HG03521 (cell line): Measurements from ENCODE around the gene UBL3.

ENCODE experiments used
- ATAC-seq: cut with Tn5 transposase; IDR thresholded peaks from one replicate; pipeline ENCODE4 v1.9.1; 2021; ENCODE audit warnings: mild to moderate bottlenecking, moderate library complexity; ENCODE audit not compliant: unreplicated experiment

The UBL3 gene

DNA sequence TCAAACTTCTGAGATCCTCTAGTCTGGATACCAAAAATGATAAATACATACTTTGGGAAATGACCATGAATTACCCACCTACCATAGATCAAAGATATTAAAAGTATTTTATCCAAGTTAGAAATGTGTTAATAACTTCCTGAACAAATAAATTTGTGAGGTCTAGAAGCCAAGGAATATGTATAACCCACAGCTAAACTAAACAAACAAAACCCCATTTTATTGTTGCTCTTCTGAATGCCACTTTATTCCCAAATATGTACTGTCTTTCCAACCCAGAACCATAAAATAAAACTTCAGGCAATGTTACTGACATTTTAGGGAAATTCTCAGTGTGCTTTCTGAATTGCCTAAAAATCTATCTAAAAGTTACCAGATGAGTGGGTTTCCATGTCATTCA, 35.1 kb downstream of the UBL3 start:
- no peak for ATAC-seq

DNA sequence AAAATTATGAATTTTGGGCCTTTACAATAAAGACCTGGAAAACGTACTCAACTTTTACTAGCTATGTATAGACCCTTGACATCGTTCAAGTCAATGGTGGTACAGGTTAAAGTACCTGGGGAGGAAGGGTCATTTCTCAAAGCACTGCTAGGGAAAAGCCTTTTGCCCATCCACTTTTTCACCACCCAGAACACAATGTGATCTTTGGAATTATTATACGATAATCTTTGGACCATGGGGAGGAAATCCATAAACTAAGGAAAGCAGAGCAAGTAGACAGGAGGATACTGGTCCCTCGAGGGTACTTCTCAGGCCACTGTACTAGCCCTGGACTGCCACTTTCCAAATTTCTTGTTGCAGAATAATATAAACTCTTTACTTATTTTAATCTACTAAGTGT, 39.5 kb downstream of the UBL3 start:
- no peak for ATAC-seq

DNA sequence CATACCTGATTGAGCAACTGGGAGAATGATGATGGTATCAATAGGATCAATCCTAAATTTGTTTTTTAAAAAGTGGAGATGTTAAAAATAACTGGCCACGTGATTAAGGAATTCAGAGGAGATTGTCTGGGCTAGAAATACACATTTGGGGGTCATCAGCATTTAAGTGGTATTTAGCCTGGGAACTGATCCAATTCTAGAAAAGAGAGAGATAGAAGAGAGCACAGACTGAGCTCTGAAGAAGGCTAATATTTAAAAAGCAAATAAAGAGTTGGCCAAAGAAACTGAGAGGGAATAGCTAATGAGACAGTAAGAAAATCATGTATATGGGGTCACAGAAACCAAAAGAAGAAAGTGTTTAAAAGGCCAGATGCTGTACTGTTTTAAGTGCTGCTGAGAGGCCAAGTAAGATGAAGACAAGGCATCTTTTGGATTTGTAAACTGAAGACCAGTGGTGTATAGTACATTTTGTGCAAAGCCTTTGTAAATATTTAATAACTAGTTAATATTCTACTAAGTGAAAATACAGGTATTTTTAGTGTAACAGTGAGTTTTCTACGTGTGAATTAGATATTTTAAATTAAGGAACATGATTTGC, 40.2 kb downstream of the UBL3 start:
- no peak for ATAC-seq

DNA sequence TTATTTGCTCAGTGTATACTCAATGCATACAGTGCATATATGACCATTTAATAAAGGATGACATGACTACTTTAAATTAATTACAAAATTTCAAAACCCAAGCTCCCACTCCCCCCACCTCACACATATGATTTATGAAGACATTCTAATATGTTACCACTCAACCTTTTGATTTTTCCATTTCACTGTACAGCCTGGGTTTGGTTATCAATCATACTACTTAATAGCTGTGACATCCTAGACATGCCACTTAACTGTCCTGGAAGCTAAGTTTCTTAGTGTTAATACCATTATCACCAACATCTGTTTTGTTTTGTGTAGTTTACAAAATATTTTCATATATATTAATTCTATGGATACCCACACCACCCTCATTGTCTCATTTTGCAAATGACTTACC, 42.2 kb downstream of the UBL3 start:
- no peak for ATAC-seq

DNA sequence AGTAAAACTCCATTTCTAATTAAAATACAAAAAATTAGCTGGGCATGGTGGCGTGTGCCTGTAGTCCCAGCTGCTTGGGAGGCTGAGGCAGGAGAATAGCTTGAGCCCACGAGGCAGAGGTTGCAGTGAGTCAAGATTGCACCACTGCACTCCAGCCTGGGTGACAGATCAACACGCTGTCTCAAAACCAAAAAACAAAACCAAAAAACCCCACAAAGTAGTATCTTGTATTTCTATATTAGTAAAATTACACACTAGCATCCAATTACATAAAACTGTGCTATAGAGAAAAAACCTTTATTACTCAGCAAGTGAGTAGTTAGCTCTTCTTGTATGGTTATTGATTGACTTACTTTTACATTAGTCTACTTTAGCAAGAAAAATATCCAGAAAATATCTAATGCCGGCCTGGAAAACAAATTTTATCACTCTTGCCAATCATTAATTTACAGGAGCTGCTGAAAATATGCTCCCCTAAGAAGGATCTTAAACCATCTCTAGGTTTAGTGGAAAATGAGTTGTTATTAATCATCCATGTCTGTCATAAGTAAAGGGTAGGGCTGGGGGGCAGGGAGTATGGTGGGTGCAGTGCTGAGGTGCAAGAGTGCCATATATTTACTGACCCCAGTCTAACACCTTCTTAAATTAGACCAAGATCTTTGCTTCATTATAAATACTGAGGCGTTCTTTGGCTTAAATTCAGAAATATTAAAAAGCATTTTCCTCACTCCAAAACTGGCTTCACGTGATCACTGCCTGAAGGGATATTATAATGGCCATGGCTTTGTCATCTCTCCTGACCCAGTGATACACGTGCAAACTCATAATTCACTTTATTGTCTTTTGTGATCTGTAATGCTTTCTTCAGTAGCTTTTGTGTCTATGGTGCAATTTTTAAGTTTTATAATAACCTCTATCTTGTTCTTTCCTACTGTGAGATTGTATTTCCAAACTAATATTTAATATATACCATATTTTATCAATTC, 44.1 kb downstream of the UBL3 start:
- ATAC-seq: no peak

DNA sequence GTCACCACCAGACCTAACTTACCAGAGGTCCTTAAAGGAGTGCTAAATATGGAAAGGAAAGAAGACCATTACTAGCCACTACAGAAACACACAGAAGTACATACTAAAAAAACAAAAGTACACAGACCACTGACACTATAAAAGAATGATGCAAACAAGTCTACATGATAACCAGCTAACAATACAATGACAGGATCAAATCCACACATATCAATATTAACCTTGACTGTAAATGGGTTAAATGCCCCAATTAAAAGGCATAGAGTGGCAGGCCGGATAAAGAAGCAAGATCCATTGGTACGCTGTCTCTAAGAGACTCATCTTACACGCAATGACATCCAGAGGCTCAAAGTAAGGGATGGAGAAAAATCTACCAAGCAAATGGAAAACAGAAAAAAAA, 47.2 kb downstream of the UBL3 start:
- no peak for ATAC-seq

DNA sequence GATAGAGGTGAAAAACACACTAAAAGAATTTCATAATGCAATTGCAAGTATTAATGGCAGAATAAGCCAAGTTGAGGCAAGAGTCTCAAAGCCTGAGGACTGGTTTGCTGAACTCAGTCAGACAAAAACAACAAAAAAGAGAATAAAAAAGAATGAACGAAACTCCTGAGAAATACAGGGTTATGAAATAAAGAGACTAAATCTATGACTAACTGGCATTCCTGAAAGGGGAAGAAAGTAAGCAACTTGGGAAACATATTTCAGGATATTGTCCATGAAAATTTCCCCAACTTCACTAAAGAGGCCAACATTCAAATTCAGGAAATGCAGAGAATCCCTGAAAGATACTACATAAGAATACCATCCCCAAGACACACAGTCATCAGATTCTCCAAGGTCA, 47.8 kb downstream of the UBL3 start:
- ATAC-seq: no peak

DNA sequence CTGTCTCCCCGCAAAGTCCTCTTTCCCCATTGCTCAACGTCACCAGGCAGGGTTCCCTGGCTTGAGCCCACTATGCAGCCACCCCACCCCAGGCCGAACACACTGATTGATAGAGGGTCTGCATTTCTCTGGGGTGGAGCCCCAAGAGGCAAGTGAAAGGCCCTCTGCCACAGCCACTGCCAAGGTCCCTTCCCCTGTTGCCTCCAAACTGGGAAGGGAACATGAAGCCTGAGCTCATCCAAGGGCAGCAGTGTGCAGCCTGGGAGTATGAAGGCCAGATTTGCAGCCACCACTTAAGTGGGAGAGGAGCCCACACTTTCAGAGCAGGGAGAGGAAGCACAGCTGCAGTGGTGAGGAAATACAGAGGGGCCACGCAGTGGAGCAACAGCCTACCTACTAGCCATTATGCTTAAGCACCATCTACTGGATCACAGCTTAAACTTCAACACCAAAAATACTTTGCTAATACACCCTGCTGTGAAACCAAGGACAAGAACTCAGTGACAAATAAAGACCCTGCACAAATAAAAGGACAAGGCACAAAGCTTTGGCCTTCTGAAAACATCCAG, 48.6 kb downstream of the UBL3 start:
- ATAC-seq: no peak

DNA sequence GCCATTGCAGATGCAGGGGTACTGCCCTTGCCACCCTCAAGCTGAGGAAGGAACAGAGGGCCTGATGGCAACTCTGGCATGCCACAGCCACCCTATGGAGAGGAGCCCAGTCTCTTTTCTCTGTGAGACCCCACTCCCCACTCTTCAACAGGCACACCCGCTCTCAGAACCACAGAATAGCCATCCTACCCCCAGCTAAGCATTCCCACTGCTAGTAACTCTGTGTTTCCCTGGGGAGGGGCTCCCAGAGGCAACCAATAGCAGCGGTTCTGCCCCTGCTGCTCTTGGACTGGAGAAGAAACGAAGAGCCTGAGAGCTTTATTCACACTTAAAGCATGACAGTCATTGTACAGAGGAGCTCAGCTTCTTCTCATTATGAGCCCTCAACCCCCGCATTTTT, 49.3 kb downstream of the UBL3 start:
- ATAC-seq: no peak

DNA sequence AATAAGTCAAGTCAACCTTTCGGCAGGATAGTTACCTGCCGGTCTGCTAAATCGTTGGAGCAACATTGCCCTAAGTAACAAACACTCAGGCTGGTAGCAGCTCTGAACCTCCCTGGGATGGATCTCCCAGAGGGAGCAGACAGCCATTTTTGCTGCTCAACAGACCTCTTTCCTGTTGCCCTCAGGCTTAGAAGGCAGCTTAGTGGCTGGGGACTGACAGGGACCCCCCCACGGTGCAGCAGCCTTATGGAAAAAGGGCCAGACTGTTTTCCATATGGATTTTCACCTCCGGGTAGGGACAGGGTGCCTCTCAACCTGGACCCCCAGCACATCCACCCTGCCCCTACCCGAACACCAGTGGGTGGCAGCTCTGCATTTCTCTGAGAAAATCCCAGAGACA, 49.7 kb downstream of the UBL3 start:
- ATAC-seq: no peak

DNA sequence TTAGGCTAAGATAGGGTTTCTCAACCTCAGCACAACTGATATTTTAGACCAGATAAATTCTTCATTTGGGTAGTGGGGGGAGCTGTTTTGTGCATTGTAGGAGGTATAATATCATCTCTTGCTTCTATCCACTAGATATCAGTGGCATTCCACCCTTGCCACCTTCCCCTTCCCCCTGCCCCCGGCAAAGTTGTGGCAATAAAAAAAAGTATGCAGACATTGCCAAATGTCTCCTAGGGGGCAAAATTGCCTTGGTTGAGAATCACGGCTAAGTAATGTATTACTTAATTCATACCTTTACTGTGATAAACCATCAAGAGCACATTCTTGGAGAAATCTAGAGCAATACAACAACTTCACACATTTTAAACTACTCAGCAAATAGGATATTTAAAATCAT, 51.4 kb downstream of the UBL3 start:
- ATAC-seq: no peak

DNA sequence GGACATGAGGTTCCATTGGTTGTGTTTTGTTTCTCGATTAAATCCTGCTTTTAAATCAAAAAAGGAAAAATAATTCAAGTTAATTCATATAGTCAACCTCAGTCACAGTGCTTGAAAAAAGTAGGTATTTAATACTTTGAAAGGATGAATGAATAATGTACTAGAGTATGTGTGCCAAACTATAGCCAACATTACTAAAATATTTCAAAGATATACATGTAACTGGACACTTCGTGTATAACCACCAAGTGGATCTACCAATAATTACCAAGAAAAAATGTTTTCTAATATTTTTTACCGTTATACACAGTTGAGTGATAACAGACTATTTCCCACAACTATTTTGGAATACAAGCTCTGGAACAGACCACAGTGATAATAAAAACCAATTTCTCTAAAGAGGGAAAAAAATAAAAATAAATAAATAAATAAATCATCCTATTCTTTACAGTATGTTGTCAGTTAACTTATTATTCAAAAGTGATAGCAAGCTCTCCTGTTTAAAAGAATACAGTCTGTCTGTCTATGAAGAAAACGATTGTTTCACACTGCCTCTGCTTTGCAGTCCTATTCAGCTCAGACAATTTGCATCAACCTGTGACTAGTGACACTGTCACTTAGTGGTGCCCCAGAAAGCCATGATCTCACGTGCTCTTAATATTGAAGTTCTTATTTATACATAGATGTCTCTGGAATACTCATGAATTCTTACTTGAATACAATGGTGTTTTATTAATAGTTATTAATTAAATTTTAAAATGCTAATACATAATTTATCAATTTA, 58.2 kb downstream of the UBL3 start:
- ATAC-seq: no peak

DNA sequence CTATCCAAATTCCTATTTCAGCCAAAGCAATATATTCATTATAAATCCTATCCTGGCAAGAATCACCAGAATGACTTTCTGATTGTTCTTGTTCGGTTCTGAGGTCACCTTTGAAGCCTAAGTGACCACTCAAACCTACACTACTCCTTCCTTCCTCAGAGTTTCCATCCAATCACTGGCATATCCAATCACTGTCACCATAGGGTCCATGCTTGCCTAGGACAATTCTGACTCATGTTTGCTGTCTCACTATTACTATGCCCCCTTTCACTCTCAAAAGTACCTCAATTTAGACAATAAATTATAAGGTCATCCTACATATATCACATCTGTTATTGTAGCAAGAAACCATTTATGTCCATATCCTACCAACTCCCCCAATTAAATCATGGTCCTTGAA, 58.9 kb downstream of the UBL3 start:
- ATAC-seq: no peak

DNA sequence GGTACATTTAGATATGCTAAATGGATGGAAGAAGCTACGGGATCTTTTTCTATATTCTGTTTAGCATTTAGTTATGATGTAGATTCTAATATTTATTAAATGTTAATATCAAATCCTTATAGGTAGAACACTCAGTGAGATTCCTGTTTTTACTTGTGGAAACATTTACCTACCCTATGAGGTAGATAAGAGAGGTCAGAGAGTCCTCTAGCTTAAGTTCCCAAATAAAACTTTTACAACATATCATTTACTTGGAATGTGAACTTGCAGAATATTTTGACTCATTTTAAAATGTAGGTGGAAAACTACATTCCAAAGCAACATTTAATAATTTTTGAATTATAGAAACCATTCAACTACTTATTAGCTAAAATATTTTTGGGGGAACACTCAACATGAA, 63.7 kb downstream of the UBL3 start:
- no peak for ATAC-seq

DNA sequence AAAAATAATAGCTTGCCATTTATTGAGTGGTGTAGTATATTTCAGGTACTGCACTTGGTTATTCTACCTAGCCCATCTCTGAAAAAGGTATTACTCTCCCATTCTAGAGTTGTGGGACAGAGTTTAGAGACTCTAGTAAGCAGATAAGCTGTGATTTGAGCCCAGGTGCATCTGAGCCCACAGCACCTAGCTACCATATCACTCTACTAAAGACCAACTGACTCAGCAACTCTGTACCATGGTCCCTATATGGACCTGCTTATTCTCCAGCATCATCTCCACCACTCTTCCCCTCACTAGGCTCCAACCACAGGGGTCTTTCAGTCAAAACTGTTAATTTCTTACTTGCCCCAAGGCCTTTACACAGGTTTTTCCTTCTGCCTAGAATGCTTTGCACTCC, 64.4 kb downstream of the UBL3 start:
- no peak for ATAC-seq

DNA sequence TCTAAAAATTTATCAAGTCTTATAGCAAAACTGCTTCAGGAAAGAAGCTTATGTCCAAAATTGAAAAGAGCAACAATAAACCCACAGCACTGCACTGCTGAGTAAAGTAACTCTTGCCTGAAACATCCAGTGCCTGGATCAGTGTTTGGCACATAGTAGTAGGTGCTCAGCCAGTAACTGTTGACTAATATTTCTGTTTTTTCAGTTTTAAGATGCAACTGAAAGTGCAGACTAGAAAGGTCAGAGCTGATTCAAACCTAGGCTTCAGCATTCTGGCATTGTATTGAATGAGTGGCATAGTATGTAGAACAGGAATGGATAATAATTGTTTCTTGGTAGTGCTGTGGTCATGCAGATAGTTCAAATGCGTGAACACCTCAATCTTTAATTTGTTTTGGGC, 67.6 kb downstream of the UBL3 start:
- ATAC-seq: no peak

DNA sequence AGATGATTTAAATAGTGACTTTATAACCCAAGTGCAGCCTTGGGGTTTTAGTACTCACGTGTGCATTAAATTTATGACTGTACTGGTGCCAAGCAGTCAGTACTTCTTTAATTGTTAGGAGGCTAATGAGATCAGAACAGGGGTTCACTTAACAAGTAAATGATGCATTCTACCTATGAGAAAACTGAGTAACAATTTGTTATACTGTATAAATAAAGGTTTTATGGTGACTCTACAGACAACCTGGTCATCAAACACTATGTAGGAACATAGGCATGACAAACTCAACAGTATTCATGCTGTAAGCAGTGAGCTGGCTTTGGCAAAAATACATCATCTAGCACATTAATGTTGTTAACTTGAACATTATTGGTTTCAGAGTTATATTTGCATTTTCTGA, 75.6 kb downstream of the UBL3 start:
- ATAC-seq: no peak

DNA sequence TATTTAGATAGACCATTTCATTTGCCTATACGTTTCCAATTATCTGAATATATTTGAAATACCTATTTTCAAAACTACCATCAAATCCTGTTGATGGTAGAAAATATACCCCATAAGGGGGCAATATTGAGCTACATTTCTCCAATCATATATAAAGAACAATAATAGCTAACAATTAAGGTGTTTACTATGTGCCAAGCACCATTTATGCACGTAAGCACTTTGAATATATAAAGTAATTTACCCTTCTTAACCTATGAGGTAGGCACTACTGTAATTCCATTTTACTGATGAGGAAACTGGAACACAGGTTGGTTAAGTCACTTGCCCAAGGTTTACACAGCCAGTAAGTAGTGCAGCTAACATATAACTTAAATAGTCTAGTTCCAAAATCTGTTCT, 79.2 kb downstream of the UBL3 start:
- ATAC-seq: no peak

DNA sequence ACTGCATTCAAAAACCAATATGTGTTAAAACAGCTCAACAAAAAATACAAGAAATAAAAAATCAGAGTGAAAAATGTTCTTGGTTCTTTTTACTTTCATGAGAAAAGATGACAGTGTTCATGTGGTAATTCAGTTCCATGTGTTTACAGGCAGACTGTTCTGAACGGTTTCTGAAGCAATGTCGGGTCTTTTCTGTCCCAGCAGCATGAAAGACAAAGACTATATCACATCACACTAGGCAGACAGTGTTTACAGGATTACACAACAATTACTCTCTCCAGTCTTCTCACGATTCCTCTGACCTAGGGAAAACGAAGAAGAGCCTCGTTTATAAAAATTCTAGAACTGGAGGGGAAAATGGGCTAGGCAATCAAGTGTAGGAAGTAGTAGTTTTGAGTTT, 83.4 kb downstream of the UBL3 start:
- no peak for ATAC-seq

DNA sequence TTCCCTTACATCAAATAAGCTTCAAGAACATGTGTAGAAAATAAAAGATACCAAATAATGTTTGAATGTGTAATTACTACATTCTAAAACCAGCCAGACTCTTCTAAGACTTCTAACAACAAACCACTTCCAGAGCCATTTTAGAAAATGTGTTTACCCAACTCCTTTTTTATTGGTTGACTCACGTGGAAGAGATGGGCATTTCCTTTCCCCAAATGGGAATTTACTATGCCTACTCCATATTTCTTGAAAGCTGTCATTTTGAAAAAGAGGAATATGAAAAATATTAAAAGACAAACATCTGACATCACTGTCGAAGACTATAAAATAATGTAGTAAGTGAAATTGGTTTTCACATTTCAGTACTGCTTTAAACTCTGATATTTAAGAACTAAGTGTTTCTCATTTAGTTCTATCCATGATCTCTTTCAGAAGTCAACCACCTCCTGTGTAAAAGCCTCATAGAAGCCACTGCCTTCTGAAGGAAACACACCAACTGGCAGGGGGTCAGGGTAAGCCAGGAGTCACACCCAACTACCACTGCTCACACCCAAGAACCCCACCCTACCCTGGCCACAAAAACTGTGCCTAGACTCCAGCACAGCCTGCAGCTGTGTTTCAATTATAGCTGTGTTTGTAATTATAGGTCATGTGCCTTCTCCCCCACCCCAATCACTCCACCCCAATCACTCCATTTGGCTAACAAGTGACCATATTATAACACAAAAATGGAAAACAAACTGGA, 86.8 kb downstream of the UBL3 start:
- ATAC-seq: no peak

DNA sequence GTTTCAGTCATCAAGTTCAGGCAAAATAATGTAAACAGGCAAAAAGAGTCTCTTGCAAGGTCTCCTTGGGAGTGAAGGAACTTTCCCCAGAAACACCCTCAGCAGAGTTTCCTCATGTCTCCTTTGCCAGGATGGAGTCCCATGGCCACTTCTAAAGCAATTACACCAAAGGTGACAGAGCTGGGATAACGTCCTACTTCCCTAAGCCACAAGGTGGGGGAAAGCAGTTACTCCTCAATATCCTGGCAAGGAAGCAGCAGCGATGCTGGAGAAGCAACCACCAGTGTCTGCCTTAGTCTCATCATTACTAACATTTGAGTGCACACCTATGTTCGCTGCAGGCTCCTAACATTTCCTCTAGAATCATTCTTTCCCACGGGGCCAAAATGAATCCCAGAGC, 88.6 kb downstream of the UBL3 start:
- no peak for ATAC-seq
